Astrocyte (in vitro differentiated cells and primary cell): ENCODE measurements around the gene CNKSR1.

Experiments used
- EZH2 ChIP-seq: IDR thresholded peaks from 2 replicates; pipeline ENCODE4 v1.6.1; 2012; ENCODE audit warnings: mild to moderate bottlenecking, low read length, inconsistent platforms; ENCODE audit not compliant: insufficient read depth
- TF ChIP-seq, protein P1 (sequence below): IDR thresholded peaks from 2 replicates; pipeline ENCODE4 v1.5.1; 2011; ENCODE audit warnings: low read depth, mild to moderate bottlenecking, inconsistent platforms, low read length, moderate library complexity; ENCODE audit not compliant: insufficient read depth

DNA sequence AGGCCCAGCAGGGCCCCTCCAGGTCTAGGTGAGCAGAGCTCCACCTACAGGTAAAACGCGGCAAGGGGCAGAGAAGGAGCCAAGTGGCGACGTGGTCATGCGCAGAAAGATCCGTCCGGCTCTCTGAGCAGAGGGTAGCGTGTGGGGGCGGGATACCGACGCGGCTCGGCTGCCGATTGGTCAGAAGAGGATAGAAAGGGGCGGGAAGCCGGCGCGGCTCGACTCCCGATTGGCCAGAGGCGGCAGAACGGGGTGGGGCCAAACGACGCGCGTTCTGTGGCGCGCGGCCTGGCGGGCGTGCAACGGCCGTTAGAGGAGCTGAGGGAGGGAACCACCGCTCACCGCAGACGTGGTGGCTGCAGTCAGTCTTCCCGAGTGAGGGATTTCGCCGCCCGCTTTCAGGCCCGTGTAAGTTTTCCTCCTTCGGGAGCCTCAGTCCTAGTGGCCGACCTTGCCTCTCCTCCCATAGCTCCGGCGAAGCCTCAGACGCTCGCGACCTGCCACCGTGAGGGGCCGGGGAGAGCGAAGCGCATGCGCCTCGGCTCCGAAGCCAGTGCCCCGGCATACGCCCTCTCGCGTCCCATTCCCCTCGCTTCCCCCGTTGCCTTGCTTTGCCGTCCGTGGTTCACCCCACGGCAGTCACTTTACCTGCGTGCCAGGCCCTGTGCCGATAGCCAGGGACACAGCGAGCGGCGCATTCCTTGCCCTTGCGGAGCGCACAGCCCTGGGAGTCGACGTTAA is 56.8 kb downstream of the CNKSR1 start, which contains the start of gene CEP85:
- TF ChIP-seq, protein P1, sequence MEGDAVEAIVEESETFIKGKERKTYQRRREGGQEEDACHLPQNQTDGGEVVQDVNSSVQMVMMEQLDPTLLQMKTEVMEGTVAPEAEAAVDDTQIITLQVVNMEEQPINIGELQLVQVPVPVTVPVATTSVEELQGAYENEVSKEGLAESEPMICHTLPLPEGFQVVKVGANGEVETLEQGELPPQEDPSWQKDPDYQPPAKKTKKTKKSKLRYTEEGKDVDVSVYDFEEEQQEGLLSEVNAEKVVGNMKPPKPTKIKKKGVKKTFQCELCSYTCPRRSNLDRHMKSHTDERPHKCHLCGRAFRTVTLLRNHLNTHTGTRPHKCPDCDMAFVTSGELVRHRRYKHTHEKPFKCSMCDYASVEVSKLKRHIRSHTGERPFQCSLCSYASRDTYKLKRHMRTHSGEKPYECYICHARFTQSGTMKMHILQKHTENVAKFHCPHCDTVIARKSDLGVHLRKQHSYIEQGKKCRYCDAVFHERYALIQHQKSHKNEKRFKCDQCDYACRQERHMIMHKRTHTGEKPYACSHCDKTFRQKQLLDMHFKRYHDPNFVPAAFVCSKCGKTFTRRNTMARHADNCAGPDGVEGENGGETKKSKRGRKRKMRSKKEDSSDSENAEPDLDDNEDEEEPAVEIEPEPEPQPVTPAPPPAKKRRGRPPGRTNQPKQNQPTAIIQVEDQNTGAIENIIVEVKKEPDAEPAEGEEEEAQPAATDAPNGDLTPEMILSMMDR, result peak; percentile 58
- TF ChIP-seq EZH2, result no peak
